H1 (cell line): ENCODE measurements around the gene ILK. TPM values are rescaled to one million over a fixed set of nuclear protein-coding genes. Genes with fewer than 3 reads are reported as not detected.

Experiments used
- CTCF ChIA-PET: fragments of 300-600 bp; sonication (Branson Sonifier 250); formaldehyde crosslinking; loops from one replicate; lab custom pipeline; 2021; ENCODE audit not compliant: partially characterized antibody; lab: Charles Lee
- POLR2A ChIA-PET: fragments of 300-600 bp; sonication (Branson Sonifier 250); formaldehyde crosslinking; loops from one replicate; lab custom pipeline; 2021; ENCODE audit warnings: inconsistent platforms; ENCODE audit not compliant: partially characterized antibody; lab: Charles Lee
- DNase-seq, 2 experiments: peaks; one replicate each; pipeline versions ENCODE4 v3.0.0 to v3.0.0-alpha.2; 2010 to 2022; ENCODE audit warnings: low spot score in 2 of 2, low read depth in 1 of 2, mixed read lengths in 1 of 2
- FAIRE-seq: peaks from 2 replicates; lab custom pipeline; 2011; peaks lifted over from hg19 to GRCh38; lab: Jason Lieb, UNC
- H2AFZ ChIP-seq: 2 replicates; pipeline ENCODE4 v1.8.1; 2012; ENCODE audit warnings: low read length, inconsistent platforms
- H2AK5ac ChIP-seq: 2 replicates; pipeline ENCODE4 v1.6.1; 2013; ENCODE audit warnings: low read depth, low read length
- H2BK120ac ChIP-seq: replicated peaks from 2 replicates; pipeline ENCODE3; 2013; ENCODE audit warnings: low read depth, low read length, inconsistent platforms
- H2BK12ac ChIP-seq: 2 replicates; pipeline ENCODE4 v1.6.1; 2013; ENCODE audit warnings: low read depth, low read length
- H2BK15ac ChIP-seq: 2 replicates; pipeline ENCODE4 v1.6.1; 2013; ENCODE audit warnings: low read length
- H2BK20ac ChIP-seq: 2 replicates; pipeline ENCODE4 v1.6.1; 2013; ENCODE audit warnings: low read length
- H2BK5ac ChIP-seq: 2 replicates; pipeline ENCODE4 v1.6.1; 2013; ENCODE audit warnings: low read depth, low read length
- H3K14ac ChIP-seq: 2 replicates; pipeline ENCODE4 v1.6.1; 2013; ENCODE audit warnings: inconsistent platforms; ENCODE audit not compliant: insufficient read length
- H3K18ac ChIP-seq: 2 replicates; pipeline ENCODE4 v1.6.1; 2013; ENCODE audit warnings: low read length; ENCODE audit errors: extremely low read depth
- H3K23ac ChIP-seq: 2 replicates; pipeline ENCODE4 v1.6.1; 2013; ENCODE audit warnings: inconsistent platforms; ENCODE audit not compliant: insufficient read length
- H3K23me2 ChIP-seq: 2 replicates; pipeline ENCODE4 v1.6.1; 2013; ENCODE audit warnings: low read depth, low read length
- H3K27ac ChIP-seq: 2 replicates; pipeline ENCODE4 v1.6.1; 2011; ENCODE audit warnings: low read depth, low read length, inconsistent platforms
- H3K27me3 ChIP-seq, 4 experiments: replicated peaks in 1 of 4; 1 replicate in 1 of 4; 2 replicates in 3 of 4; pipeline versions ENCODE4 v1.6.1 to v1.8.1; 2011 to 2013; ENCODE audit warnings: low read length in 3 of 4, mild to moderate bottlenecking in 3 of 4, inconsistent platforms in 2 of 4, mixed read lengths in 2 of 4, moderate library complexity in 1 of 4; ENCODE audit not compliant: control insufficient read depth in 3 of 4, insufficient read depth in 3 of 4; ENCODE audit errors: extremely low read depth in 1 of 4
- H3K36me3 ChIP-seq, 4 experiments: 2 replicates each; pipeline versions ENCODE4 v1.6.1 to v1.8.1; 2011 to 2013; ENCODE audit warnings: mild to moderate bottlenecking in 4 of 4, low read length in 3 of 4, moderate library complexity in 2 of 4, control low read depth in 1 of 4, inconsistent platforms in 1 of 4; ENCODE audit not compliant: insufficient read depth in 4 of 4, control insufficient read depth in 2 of 4
- H3K4ac ChIP-seq: replicated peaks from 2 replicates; pipeline ENCODE3; 2013; ENCODE audit warnings: low read length, low read depth, mixed read lengths, inconsistent platforms; ENCODE audit not compliant: insufficient read length
- H3K4me1 ChIP-seq, 4 experiments: replicated peaks in 1 of 4; 1 replicate in 1 of 4; 2 replicates in 3 of 4; pipeline versions ENCODE4 v1.6.1 to v1.8.1; 2011 to 2013; ENCODE audit warnings: low read length in 3 of 4, inconsistent platforms in 2 of 4, mixed read lengths in 1 of 4; ENCODE audit not compliant: insufficient read depth in 4 of 4, control insufficient read depth in 3 of 4
- H3K4me2 ChIP-seq, 2 experiments: 2 replicates each; pipeline versions ENCODE4 v1.6.1 to v1.8.1; 2011 to 2013; ENCODE audit warnings: low read depth in 2 of 2, low read length in 2 of 2, control low read depth in 1 of 2, inconsistent platforms in 1 of 2, mild to moderate bottlenecking in 1 of 2; ENCODE audit not compliant: insufficient read depth in 1 of 2
- H3K4me3 ChIP-seq, 4 experiments: fragments of 200-600, 300-600 bp in 1 of 4; sonication (generic), shearing (Covaris generic), sonication (Bioruptor Twin) in 1 of 4; 2 replicates each; pipeline versions ENCODE4 v1.5.1 to v1.8.1; 2011 to 2016; ENCODE audit warnings: low read length in 4 of 4, low read depth in 3 of 4, control low read depth in 2 of 4, inconsistent platforms in 2 of 4, mild to moderate bottlenecking in 2 of 4, mixed read lengths in 1 of 4, moderate library complexity in 1 of 4; ENCODE audit not compliant: insufficient read depth in 2 of 4; ENCODE audit errors: extremely low read depth in 1 of 4
- H3K56ac ChIP-seq: replicated peaks from 2 replicates; pipeline ENCODE3; 2013; ENCODE audit warnings: low read depth, mild to moderate bottlenecking, mixed read lengths, low read length, inconsistent platforms; ENCODE audit not compliant: insufficient read length
- H3K79me1 ChIP-seq: 2 replicates; pipeline ENCODE4 v1.6.1; 2013; ENCODE audit warnings: low read depth, low read length, control low read depth
- H3K79me2 ChIP-seq, 2 experiments: 2 replicates each; pipeline versions ENCODE4 v1.6.1 to v1.8.1; 2012 to 2013; ENCODE audit warnings: low read length in 2 of 2, mild to moderate bottlenecking in 2 of 2, inconsistent platforms in 1 of 2; ENCODE audit not compliant: insufficient read depth in 2 of 2, control insufficient read depth in 1 of 2
- H3K9ac ChIP-seq, 4 experiments: replicated peaks in 1 of 4; 1 replicate in 1 of 4; 2 replicates in 3 of 4; pipeline versions ENCODE4 v1.6.1 to v1.8.1; 2011 to 2013; ENCODE audit warnings: low read depth in 3 of 4, low read length in 3 of 4, control low read depth in 2 of 4, mild to moderate bottlenecking in 2 of 4, moderate library complexity in 2 of 4, inconsistent platforms in 1 of 4; ENCODE audit errors: extremely low read depth in 1 of 4
- H3K9me3 ChIP-seq, 2 experiments: 2 replicates each; pipeline versions ENCODE4 v1.6.1 to v1.8.1; 2012 to 2013; ENCODE audit warnings: mild to moderate bottlenecking in 2 of 2, moderate library complexity in 2 of 2, control low read depth in 1 of 2, inconsistent platforms in 1 of 2, low read depth in 1 of 2, low read length in 1 of 2, mixed read lengths in 1 of 2; ENCODE audit not compliant: insufficient read depth in 2 of 2
- H4K20me1 ChIP-seq, 2 experiments: replicated peaks in 1 of 2; 2 replicates each; pipeline versions ENCODE3 to v1.8.1; 2011 to 2013; ENCODE audit warnings: inconsistent platforms in 2 of 2, low read length in 2 of 2, mild to moderate bottlenecking in 1 of 2; ENCODE audit not compliant: insufficient read depth in 2 of 2, control insufficient read depth in 1 of 2
- H4K5ac ChIP-seq: 2 replicates; pipeline ENCODE4 v1.6.1; 2013; ENCODE audit warnings: low read length, low read depth, mixed read lengths, inconsistent platforms; ENCODE audit not compliant: insufficient read length
- H4K8ac ChIP-seq: 2 replicates; pipeline ENCODE4 v1.8.0; 2013; ENCODE audit warnings: mild to moderate bottlenecking, moderate library complexity, low read length, inconsistent platforms; ENCODE audit not compliant: insufficient read depth; ENCODE audit errors: extremely low read depth
- H4K91ac ChIP-seq: replicated peaks from 2 replicates; pipeline ENCODE3; 2013; ENCODE audit warnings: low read length, mixed read lengths, inconsistent platforms; ENCODE audit not compliant: insufficient read length
- CHD1 ChIP-seq: IDR thresholded peaks from 2 replicates; pipeline ENCODE4 v1.6.1; 2012; ENCODE audit warnings: low read depth, low read length, improper control_type of control experiment
- CTBP2 ChIP-seq: IDR thresholded peaks from 2 replicates; pipeline ENCODE4 v1.7.0; 2011; ENCODE audit warnings: borderline replicate concordance, mild to moderate bottlenecking, moderate library complexity, mixed read lengths, low read length; ENCODE audit not compliant: insufficient read depth, insufficient read length
- GTF2F1 ChIP-seq: IDR thresholded peaks from 2 replicates; pipeline ENCODE4 v1.6.1; 2012; ENCODE audit warnings: low read depth, low read length, improper control_type of control experiment, borderline replicate concordance
- KDM4A ChIP-seq: IDR thresholded peaks from one replicate; pipeline ENCODE4 v1.7.1; 2012; ENCODE audit warnings: low read depth, mild to moderate bottlenecking, moderate library complexity, low read length, inconsistent platforms; ENCODE audit not compliant: severe bottlenecking
- MAX ChIP-seq: IDR thresholded peaks from 2 replicates; pipeline ENCODE4 v1.6.1; 2012; ENCODE audit warnings: inconsistent platforms
- NRF1 ChIP-seq: IDR thresholded peaks from 2 replicates; pipeline ENCODE4 v1.6.1; 2011; ENCODE audit warnings: mild to moderate bottlenecking, low read depth, low read length, improper control_type of control experiment
- RXRA ChIP-seq: IDR thresholded peaks from 2 replicates; pipeline ENCODE4 v1.6.1; 2011; ENCODE audit warnings: low read depth, mild to moderate bottlenecking, low read length, moderate library complexity; ENCODE audit not compliant: insufficient read depth
- SIRT6 ChIP-seq: IDR thresholded peaks from one replicate; pipeline ENCODE4 v1.7.1; 2012; ENCODE audit warnings: low read length, inconsistent platforms
- SP2 ChIP-seq: IDR thresholded peaks from 2 replicates; pipeline ENCODE4 v1.6.1; 2012; ENCODE audit warnings: mild to moderate bottlenecking, low read length, inconsistent platforms
- SUZ12 ChIP-seq: fragments of 200-600 bp; sonication (generic); IDR thresholded peaks from 2 replicates; pipeline ENCODE4 v1.6.1; 2012; ENCODE audit warnings: mild to moderate bottlenecking, inconsistent platforms, low read length, moderate library complexity, mixed read lengths
- TAF1 ChIP-seq: IDR thresholded peaks from 2 replicates; pipeline ENCODE4 v1.6.1; 2011; ENCODE audit warnings: mild to moderate bottlenecking, low read depth, low read length
- polyA plus RNA-seq, 7 experiments: library from polyadenylated mRNA; depleted of rRNA in 3 of 7; stranded (reverse) in 5 of 7; unstranded in 2 of 7; fragments of >200 nt in 5 of 7; fragments of 200-250 nt in 2 of 7; gene quantifications; 1 replicate in 5 of 7; 2 replicates in 1 of 7; 4 replicates in 1 of 7; pipeline versions ENCODE4 v1.2.1 to v1.2.3, GENCODE V29; 2011 to 2013; ENCODE audit warnings: missing spikeins in 2 of 7, mixed read lengths in 2 of 7
- total RNA-seq: library from RNA; stranded (reverse); fragmentation: NEBNext Ultra II Directional; extraction: Animal tissue kit (Norgen Biotek cat#: 25700); gene quantifications from 2 replicates; pipeline ENCODE4 v1.2.1, GENCODE V29; 2021

ILK gene
- total and polyA plus RNA-seq, 2 of the 8 experiments (the other 6 are each of a cell fraction or from before 2014, with no cell fraction given): 91.4 to 132 TPM

DNA sequence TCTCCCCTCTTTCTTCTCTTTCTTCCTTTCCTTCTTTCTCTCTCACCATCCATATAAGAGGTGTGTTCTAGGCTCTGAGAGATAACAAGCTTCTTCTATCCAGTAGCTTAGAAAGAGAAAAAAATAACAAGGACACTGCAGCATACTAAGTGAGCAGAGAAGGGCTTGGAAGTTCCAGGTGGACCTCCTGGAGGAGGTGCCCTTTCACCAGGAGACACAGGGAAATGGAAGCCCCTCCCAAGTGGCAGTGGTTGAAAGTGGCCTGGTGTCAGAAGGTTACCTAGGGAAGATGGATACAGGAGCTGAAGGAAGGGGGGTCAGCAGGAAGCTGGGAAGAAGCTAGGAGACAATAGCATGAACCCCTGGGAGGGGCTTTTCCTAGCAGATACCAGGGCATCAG lies 46.5 kb downstream of the ILK start:
- H2BK12ac ChIP-seq: no peak overlapping the region
- POLR2A ChIA-PET: interaction anchor here (1.2 to 2.9 kb wide), 3 partner anchors 9 to 38 kb away, joined by 3 to 15 read pairs (median 12); partner anchors contain the start of genes MRPL17 and TAF10
- no peak for FAIRE-seq
- no peaks in the 10 kb centered on the region for H3K79me1 ChIP-seq
- no peaks in the 10 kb centered on the region for H3K79me2 ChIP-seq
- H3K9me3 ChIP-seq: no peaks in the 10 kb centered on the region
- no peak overlapping the region for H4K5ac ChIP-seq
- H3K27ac ChIP-seq: no peak overlapping the region
- no peak overlapping the region for H2BK120ac ChIP-seq
- H4K91ac ChIP-seq: no peak overlapping the region
- H2BK5ac ChIP-seq: no peak overlapping the region
- no peak for DNase-seq
- H3K56ac ChIP-seq: no peak overlapping the region
- H4K8ac ChIP-seq: no peak overlapping the region
- no peak overlapping the region for H2BK15ac ChIP-seq
- H4K20me1 ChIP-seq: peaks cover 0 to 3% of the 10 kb centered on the region in 2 experiments
- no peak overlapping the region for H3K14ac ChIP-seq
- CTCF ChIA-PET: interaction anchor here (0.9 to 3.6 kb wide), 5 partner anchors 11 to 85 kb away, joined by 3 to 10 read pairs (median 8); no protein-coding TSS in a partner anchor
- no peak for TF ChIP-seq SUZ12
- no peak for TF ChIP-seq TAF1
- no peak for TF ChIP-seq KDM4A
- TF ChIP-seq NRF1: no peak
- no peak for TF ChIP-seq SP2
- no peak for TF ChIP-seq CHD1
- TF ChIP-seq RXRA: no peak
- TF ChIP-seq MAX: no peak
- no peak for TF ChIP-seq GTF2F1
- no peak for TF ChIP-seq SIRT6
- TF ChIP-seq CTBP2: no peak
- TF ChIP-seq, all 59 proteins: peak for 0
- Histone ChIP-seq H3K9ac (no peak overlapping the region), H2AK5ac (no peak overlapping the region; the same call in 1 of the 2 replicates), H3K4me1 (peaks cover 3 to 13% (median 5%) of the 10 kb centered on the region in 4 experiments; a peak in 6 of 7 replicates), H3K23me2 (peaks cover 1% of the 10 kb centered on the region), H3K18ac (no peak overlapping the region), H3K4ac (no peak overlapping the region), H3K36me3 (no peaks in the 10 kb centered on the region), H2BK20ac (no peak overlapping the region), H3K4me3 (no peak overlapping the region), H3K27me3 (peaks cover 0 to 18% (median 14%) of the 10 kb centered on the region in 4 experiments; a peak in 6 of 7 replicates), H2AFZ (no peak overlapping the region), H3K23ac (no peak overlapping the region), H3K4me2 (no peak overlapping the region)
